SK-N-SH (cell line): ENCODE measurements around the gene SLC39A7. TPM values are rescaled to one million over a fixed set of nuclear protein-coding genes. Genes with fewer than 3 reads are reported as not detected.

Experiments
- CTCF ChIP-seq: fragments of 200-600 bp; sonication (generic); IDR thresholded peaks from 2 replicates; pipeline ENCODE4 v1.6.1; 2017; ENCODE audit warnings: antibody characterized with exemption, mild to moderate bottlenecking, moderate library complexity
- ELF1 ChIP-seq: IDR thresholded peaks from 2 replicates; pipeline ENCODE4 v1.4.0; 2012
- EP300 ChIP-seq, 2 experiments: IDR thresholded peaks; 2 replicates each; pipeline versions ENCODE4 v1.4.0 to v1.6.1; 2012; ENCODE audit warnings: borderline replicate concordance in 1 of 2, low read depth in 1 of 2, low read length in 1 of 2
- EZH2phosphoT487 ChIP-seq: fragments of 200-600 bp; sonication (generic); IDR thresholded peaks from 2 replicates; pipeline ENCODE4 v1.6.1; 2017; ENCODE audit warnings: low read depth, mixed run types, mild to moderate bottlenecking, antibody characterized with exemption, moderate library complexity, borderline replicate concordance
- FOSL2 ChIP-seq: IDR thresholded peaks from 2 replicates; pipeline ENCODE4 v1.4.0; 2012; ENCODE audit warnings: low read depth, mild to moderate bottlenecking, moderate library complexity, borderline replicate concordance
- FOXJ3 ChIP-seq: sonication (generic); formaldehyde crosslinking; IDR thresholded peaks from 2 replicates; pipeline ENCODE4 v1.5.1; 2020; ENCODE audit warnings: mild to moderate bottlenecking, missing genetic modification reagents
- FOXM1 ChIP-seq: IDR thresholded peaks from 2 replicates; pipeline ENCODE4 v1.4.0; 2012; ENCODE audit warnings: low read depth, mild to moderate bottlenecking
- GABPA ChIP-seq: IDR thresholded peaks from 2 replicates; pipeline ENCODE4 v1.4.0; 2012; ENCODE audit warnings: low read depth, mild to moderate bottlenecking
- GATA2 ChIP-seq: sonication (generic); formaldehyde crosslinking; IDR thresholded peaks from 2 replicates; pipeline ENCODE4 v1.5.0; 2020; ENCODE audit warnings: mild to moderate bottlenecking, missing genetic modification reagents
- MAX ChIP-seq: IDR thresholded peaks from 2 replicates; pipeline ENCODE4 v1.4.0; 2012; ENCODE audit warnings: low read depth
- RAD21 ChIP-seq: IDR thresholded peaks from 2 replicates; pipeline ENCODE4 v1.6.1; 2012; ENCODE audit warnings: mild to moderate bottlenecking, low read length
- RFX5 ChIP-seq: IDR thresholded peaks from 2 replicates; pipeline ENCODE4 v1.6.1; 2012; ENCODE audit warnings: mild to moderate bottlenecking, improper control_type of control experiment, low read length
- RXRA ChIP-seq: IDR thresholded peaks from 2 replicates; pipeline ENCODE4 v1.4.0; 2012; ENCODE audit warnings: low read depth, mild to moderate bottlenecking, borderline replicate concordance
- SIN3A ChIP-seq: IDR thresholded peaks from 2 replicates; pipeline ENCODE4 v1.6.1; 2012; ENCODE audit warnings: low read depth, mild to moderate bottlenecking, low read length, moderate library complexity, borderline replicate concordance
- SMC3 ChIP-seq: IDR thresholded peaks from 2 replicates; pipeline ENCODE4 v1.6.1; 2012; ENCODE audit warnings: low read depth, low read length, improper control_type of control experiment
- TAF1 ChIP-seq: IDR thresholded peaks from 2 replicates; pipeline ENCODE4 v1.6.1; 2012; ENCODE audit warnings: low read depth, mild to moderate bottlenecking, low read length, moderate library complexity, borderline replicate concordance
- TCF12 ChIP-seq: IDR thresholded peaks from 2 replicates; pipeline ENCODE4 v1.4.0; 2012
- TEAD4 ChIP-seq: IDR thresholded peaks from 2 replicates; pipeline ENCODE4 v1.4.0; 2012; ENCODE audit warnings: mild to moderate bottlenecking, borderline replicate concordance; ENCODE audit not compliant: insufficient read depth
- USF1 ChIP-seq: IDR thresholded peaks from 2 replicates; pipeline ENCODE4 v1.4.0; 2012; ENCODE audit warnings: low read depth, borderline replicate concordance
- USF2 ChIP-seq: fragments of 150-350 bp; IDR thresholded peaks from 2 replicates; pipeline ENCODE4 v1.6.1; 2017; ENCODE audit warnings: antibody characterized with exemption, low read length, low read depth, borderline replicate concordance
- YY1 ChIP-seq: IDR thresholded peaks from 2 replicates; pipeline ENCODE4 v1.4.0; 2012; ENCODE audit warnings: low read depth, mild to moderate bottlenecking
- ZBTB33 ChIP-seq: IDR thresholded peaks from 2 replicates; pipeline ENCODE4 v1.4.0; 2012; ENCODE audit warnings: low read depth, borderline replicate concordance
- polyA plus RNA-seq, 3 experiments: library from polyadenylated mRNA; depleted of rRNA; stranded (reverse); fragments of >200 nt; gene quantifications; 2 replicates each; pipeline ENCODE4 v1.2.3, GENCODE V29; 2012

Gene SLC39A7
- polyA plus RNA-seq, 1 of the 3 experiments (the other 2 are of a cell fraction): 129 TPM

GRCh38 chr6:33248932-33249731 is 48.5 kb downstream of the SLC39A7 start (continued):
- TF ChIP-seq ZBTB33: no peak
- TF ChIP-seq YY1: no peak
- TF ChIP-seq MAX: peak; percentile 86; the same call in 1 of the 2 replicates
- peak; percentile 78; the same call in 1 of the 2 replicates for TF ChIP-seq TAF1
- no peak for TF ChIP-seq RAD21
- peak; percentile 70; the same call in 1 of the 2 replicates for TF ChIP-seq RXRA
- TF ChIP-seq GABPA: peak; percentile 59
- TF ChIP-seq SMC3: no peak
- TF ChIP-seq ELF1: no peak
- TF ChIP-seq CTCF: no peak
- no peak for TF ChIP-seq TCF12
- 0 out of 2 replicates have a peak, but pooled peaks have one; percentile 33 for TF ChIP-seq SIN3A
- peak; percentile 85 for TF ChIP-seq RFX5
- no peak for TF ChIP-seq FOXJ3 (CRISPR knock-in tag)
- no peak for TF ChIP-seq FOXM1
- TF ChIP-seq TEAD4: no peak
- TF ChIP-seq EP300 (IDR thresholded peaks at IDR 0.05; ENCODE audit: borderline replicate concordance in 1 of 2, low read depth in 1 of 2, low read length in 1 of 2): no peak
- TF ChIP-seq EZH2phosphoT487: no peak
- TF ChIP-seq USF1: no peak
- TF ChIP-seq USF2: no peak
- TF ChIP-seq GATA2 (CRISPR knock-in tag): no peak
- TF ChIP-seq FOSL2: no peak; the same call in 1 of the 2 replicates
- TF ChIP-seq, all 33 proteins: peak for 12
